H1 (cell line): ENCODE measurements around the gene DNER. TPM values are rescaled to one million over a fixed set of nuclear protein-coding genes. Genes with fewer than 3 reads are reported as not detected.

Experiments
- CHD1 ChIP-seq: IDR thresholded peaks from 2 replicates; pipeline ENCODE4 v1.6.1; 2012; ENCODE audit warnings: low read depth, low read length, improper control_type of control experiment
- CHD2 ChIP-seq: IDR thresholded peaks from 2 replicates; pipeline ENCODE4 v1.6.1; 2012; ENCODE audit warnings: low read length, improper control_type of control experiment
- polyA plus RNA-seq, 7 experiments: library from polyadenylated mRNA; depleted of rRNA in 3 of 7; stranded (reverse) in 5 of 7; unstranded in 2 of 7; fragments of >200 nt in 5 of 7; fragments of 200-250 nt in 2 of 7; gene quantifications; 1 replicate in 5 of 7; 2 replicates in 1 of 7; 4 replicates in 1 of 7; pipeline versions ENCODE4 v1.2.1 to v1.2.3, GENCODE V29; 2011 to 2013; ENCODE audit warnings: missing spikeins in 2 of 7, mixed read lengths in 2 of 7
- total RNA-seq: library from RNA; stranded (reverse); fragmentation: NEBNext Ultra II Directional; extraction: Animal tissue kit (Norgen Biotek cat#: 25700); gene quantifications from 2 replicates; pipeline ENCODE4 v1.2.1, GENCODE V29; 2021

Gene DNER
- total and polyA plus RNA-seq, 2 of the 8 experiments (the other 6 are each of a cell fraction or from before 2014, with no cell fraction given), result 6.8 to 16.3 TPM

DNA sequence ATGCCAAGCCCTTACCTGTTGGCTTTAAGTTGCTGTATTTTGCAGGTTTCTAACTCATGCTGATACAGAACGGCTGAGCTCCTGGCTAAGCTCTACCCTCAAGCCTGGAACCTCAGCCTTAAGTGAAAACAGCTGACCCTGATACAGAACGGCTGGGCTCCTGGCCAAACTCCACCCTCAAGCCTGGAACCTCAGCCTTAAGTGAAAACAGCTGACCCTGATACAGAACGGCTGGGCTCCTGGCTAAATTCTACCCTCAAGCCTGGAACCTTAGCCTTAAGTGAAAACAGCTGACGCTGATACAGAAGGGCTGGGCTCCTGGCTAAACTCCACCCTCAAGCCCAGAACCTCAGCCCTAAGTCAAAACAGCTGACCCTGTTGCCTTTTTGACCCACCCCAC is 17.6 kb upstream of the DNER start (continued):
- no peak for TF ChIP-seq CHD2
- TF ChIP-seq CHD1, result no peak
